ENCODE results near the gene DTL.

- TF ChIP-seq CTCF (IDR thresholded peaks at IDR 0.05) (no peak), POLR2A (IDR thresholded peaks at IDR 0.05) (no peak)
Measured at GRCh38 chr1:212113706-212114105, 78.2 kb downstream of the DTL start.
